Activated gamma-delta T cell (primary cell): ENCODE measurements around the gene BTBD7.
A peak's percentile ranks its signal among the peaks of the same experiment; 100 is the strongest.
"Not testable (repeated sequence)": the region's sequence is repeated elsewhere in the genome, so short reads cannot be mapped to it uniquely, and the experiment has no call there.

Source experiments
- DNase-seq: peaks from one replicate; lab custom pipeline; 2025; lab: John Stamatoyannopoulos, UW

The BTBD7 gene

GRCh38 chr14:93246534-93246933 lies 86.3 kb downstream of the BTBD7 start:
- no peak for DNase-seq

GRCh38 chr14:93245764-93246420 lies 86.9 kb downstream of the BTBD7 start:
- no peak for DNase-seq

- no peak for DNase-seq
These were observed 92.2 kb downstream of the BTBD7 start for GRCh38 chr14:93240678-93241000.

GRCh38 chr14:93239869-93240677 lies 92.8 kb downstream of the BTBD7 start:
- DNase-seq: no peak

GRCh38 chr14:93234798-93235197 lies 98.0 kb downstream of the BTBD7 start:
- DNase-seq: no peak

GRCh38 chr14:93233078-93233477 lies 99.8 kb downstream of the BTBD7 start:
- not testable (repeated sequence) for DNase-seq

GRCh38 chr14:93232159-93232558 lies 100.7 kb downstream of the BTBD7 start:
- DNase-seq: no peak

GRCh38 chr14:93231129-93231979 lies 101.5 kb downstream of the BTBD7 start:
- no peak for DNase-seq

- DNase-seq: no peak
These were observed 102.3 kb downstream of the BTBD7 start for GRCh38 chr14:93230539-93230938.

GRCh38 chr14:93228550-93228949 lies 104.3 kb downstream of the BTBD7 start:
- DNase-seq: no peak

- DNase-seq: no peak
These were observed 109.3 kb downstream of the BTBD7 start for GRCh38 chr14:93223565-93223964.

- DNase-seq: no peak
These were observed 112.3 kb downstream of the BTBD7 start for GRCh38 chr14:93220509-93220908.

GRCh38 chr14:93219103-93219726 lies 113.6 kb downstream of the BTBD7 start:
- no peak for DNase-seq

GRCh38 chr14:93214598-93214997 lies 118.2 kb downstream of the BTBD7 start:
- DNase-seq: no peak

- DNase-seq: no peak
These were observed 120.4 kb downstream of the BTBD7 start for GRCh38 chr14:93212432-93212831.

GRCh38 chr14:93207468-93208308 lies 125.1 kb downstream of the BTBD7 start:
- DNase-seq: no peak

- DNase-seq: peak; percentile 73
These were observed 125.9 kb downstream of the BTBD7 start, which contains the start of the genes GON7 and UBR7 for GRCh38 chr14:93206793-93207467. Gene GON7, minus strand, starts transcription at chr14:93207065. Its CDS starts 28 bp downstream, at chr14:93207037. Gene UBR7, plus strand, starts transcription at chr14:93207256. Its CDS starts 36 bp downstream, at chr14:93207292.

- DNase-seq: no peak
These were observed 131.6 kb downstream of the BTBD7 start for GRCh38 chr14:93201155-93201704.

GRCh38 chr14:93200553-93200952 lies 132.3 kb downstream of the BTBD7 start:
- no peak for DNase-seq

GRCh38 chr14:93199031-93199430 lies 133.8 kb downstream of the BTBD7 start:
- no peak for DNase-seq
